HG03097 (cell line): Measurements from ENCODE around the gene FABP1.

Experiments used
- ATAC-seq: cut with Tn5 transposase; IDR thresholded peaks from one replicate; pipeline ENCODE4 v1.9.1; 2021; ENCODE audit not compliant: unreplicated experiment, low FRiP score

The FABP1 gene

DNA sequence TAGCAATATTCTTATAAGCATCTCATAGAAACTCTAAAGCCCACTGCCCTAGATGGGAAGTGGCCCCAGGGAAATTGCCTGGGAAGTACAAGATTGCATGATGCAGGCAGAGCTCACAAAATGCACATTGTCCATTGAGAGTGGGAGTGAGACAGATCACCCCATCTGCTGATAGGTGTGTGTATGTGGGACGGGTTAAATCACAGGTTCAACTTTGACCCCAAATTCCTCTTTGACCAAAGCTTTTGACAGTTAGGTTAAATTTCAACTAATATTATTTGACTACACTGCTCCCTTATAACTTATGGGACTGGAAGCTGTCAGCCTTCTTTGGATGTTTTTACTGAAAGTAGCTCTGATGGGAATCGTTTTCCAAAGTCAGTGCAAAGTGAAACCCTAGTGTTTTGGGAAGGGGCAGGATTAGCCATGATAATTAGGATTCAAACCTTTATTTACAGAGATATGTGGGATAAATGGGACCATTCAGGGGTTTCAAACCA, 11.4 kb upstream of the FABP1 start:
- no peak for ATAC-seq

DNA sequence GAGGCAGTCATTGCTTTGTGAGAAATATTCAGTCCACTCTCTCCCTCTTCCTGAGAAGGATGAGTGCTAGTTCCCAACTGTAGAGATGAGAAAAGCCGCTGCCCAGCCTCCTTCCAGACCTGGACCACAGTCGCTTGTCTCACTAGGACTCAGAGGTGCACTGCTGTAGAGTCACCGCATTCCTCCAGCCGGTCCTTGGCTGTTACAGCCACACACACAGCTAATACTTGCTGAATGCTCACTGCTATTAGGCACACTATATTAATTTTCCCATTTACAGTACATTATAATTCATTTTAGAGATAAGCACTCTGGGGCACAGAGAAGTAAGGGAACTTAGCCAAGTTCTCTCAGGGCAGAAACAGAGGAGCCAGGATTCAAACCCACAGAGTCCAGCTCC, 10.0 kb upstream of the FABP1 start:
- ATAC-seq: no peak

GRCh38 chr2:88136817-88137216, 9.0 kb upstream of the FABP1 start:
- ATAC-seq: no peak

GRCh38 chr2:88133875-88134274, 6.0 kb upstream of the FABP1 start:
- ATAC-seq: no peak

DNA sequence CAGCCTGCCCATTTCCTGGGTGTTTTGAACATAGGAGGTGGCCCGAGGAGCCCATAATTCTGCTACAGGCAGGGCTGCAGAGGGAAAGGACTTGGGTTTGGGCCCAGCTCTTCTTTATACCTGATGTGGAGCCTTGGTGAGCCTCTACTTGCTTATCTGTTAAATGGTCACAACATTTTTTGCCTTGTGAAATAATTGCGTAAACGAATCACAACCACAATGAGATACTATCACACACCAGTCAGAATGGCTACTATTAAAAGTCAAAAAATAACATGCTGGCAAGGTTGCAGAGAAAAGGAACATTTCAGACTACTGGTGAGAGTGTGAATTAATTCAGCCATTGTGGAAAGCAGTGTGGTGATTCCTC, 4.1 kb upstream of the FABP1 start:
- ATAC-seq: no peak

DNA sequence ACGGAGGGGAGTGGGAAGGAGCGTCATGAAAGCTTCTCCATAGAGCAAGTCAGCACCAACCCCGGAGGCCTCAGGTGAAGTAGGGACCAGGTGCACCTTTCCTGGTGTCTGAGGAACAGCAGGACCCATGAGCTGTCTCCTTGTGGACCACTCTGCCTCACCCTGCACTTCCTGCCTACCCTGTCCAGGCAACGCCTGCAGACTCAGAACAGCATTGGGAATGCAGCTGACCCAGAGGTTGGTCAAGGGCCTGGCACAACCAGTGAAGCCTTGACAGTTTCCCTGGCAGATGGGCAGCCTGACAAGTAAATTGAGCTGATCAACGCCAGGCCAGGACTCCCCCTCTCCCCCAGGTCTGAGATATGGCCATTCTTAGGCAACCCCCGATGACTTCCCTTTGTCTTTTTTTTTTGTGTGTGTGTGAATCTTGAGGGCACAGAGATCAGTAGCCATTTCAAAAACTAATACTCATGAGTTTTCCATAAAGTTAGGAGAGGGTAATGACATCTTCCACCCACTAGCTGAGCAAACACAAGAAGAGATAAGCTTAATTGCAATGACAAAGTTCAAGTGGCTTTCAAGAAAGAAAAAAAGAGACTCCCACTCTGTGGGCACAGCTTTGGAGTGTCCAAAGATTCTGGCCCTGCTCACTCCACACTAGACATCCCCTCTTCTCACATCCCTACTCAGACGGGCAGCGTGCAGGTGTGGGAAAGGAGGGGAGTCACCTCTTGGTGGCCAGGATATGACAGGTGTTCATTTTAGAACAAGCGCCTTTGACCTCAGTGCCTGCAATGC, 3.5 kb upstream of the FABP1 start:
- ATAC-seq: no peak

- ATAC-seq: no peak
Measured at GRCh38 chr2:88129313-88129959, 1.6 kb upstream of the FABP1 start.

GRCh38 chr2:88128654-88129312, 921 bp upstream of the FABP1 start:
- no peak for ATAC-seq

DNA sequence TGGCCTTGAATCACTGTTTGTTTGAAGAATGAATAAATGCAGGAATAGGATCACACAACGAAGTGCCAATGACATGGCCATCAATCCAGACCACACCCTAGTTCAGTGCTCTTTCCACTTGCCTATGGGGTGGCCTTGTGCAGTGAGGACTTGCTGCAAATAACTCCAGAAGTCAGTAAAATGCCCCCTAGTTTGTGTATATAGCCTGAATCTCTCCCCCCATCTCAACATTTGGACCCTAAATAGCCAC, 299 bp downstream of the FABP1 start:
- ATAC-seq: no peak

- ATAC-seq: no peak
Measured at GRCh38 chr2:88126772-88127637, 857 bp downstream of the FABP1 start.

DNA sequence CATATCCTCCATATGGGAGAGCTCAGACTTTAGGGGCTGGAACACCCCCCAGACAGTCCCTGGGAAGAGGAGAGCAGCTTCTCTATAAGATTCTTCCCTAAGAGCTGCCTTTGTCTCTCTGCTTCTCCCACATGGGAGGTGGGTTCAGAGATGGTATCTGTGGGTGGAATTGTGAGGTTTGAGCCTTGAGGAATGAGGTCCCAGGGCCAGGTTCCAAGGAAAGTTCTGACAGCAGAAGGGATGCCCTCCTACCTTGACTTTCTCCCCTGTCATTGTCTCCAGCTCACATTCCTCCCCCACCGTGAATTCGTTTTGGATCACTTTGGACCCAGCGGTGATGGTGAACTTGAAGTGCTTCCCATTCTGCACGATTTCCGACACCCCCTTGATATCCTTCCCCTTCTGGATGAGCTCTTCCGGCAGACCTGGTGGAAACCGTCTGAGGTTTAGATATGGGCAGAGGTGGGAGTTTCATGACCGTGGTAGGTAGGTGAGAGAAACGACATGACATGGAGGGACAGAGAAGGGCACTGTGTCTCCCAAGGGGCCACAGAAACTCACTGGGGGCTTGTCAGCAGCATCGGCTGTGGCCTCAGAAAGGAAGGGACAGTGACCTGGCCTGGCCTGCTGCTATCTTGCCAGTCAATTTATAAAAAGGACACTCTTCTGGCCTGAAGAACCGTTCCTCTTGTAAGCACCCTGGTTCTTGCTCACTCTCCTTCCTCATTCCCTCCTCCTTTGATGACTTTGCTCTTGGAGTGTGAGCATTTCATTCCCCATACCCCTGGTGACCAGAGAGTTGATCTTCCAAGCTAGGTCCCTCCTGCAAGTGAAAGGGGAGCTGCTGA, 1.7 kb downstream of the FABP1 start:
- no peak for ATAC-seq

- no peak for ATAC-seq
Measured at GRCh38 chr2:88125344-88125923, 2.4 kb downstream of the FABP1 start.

DNA sequence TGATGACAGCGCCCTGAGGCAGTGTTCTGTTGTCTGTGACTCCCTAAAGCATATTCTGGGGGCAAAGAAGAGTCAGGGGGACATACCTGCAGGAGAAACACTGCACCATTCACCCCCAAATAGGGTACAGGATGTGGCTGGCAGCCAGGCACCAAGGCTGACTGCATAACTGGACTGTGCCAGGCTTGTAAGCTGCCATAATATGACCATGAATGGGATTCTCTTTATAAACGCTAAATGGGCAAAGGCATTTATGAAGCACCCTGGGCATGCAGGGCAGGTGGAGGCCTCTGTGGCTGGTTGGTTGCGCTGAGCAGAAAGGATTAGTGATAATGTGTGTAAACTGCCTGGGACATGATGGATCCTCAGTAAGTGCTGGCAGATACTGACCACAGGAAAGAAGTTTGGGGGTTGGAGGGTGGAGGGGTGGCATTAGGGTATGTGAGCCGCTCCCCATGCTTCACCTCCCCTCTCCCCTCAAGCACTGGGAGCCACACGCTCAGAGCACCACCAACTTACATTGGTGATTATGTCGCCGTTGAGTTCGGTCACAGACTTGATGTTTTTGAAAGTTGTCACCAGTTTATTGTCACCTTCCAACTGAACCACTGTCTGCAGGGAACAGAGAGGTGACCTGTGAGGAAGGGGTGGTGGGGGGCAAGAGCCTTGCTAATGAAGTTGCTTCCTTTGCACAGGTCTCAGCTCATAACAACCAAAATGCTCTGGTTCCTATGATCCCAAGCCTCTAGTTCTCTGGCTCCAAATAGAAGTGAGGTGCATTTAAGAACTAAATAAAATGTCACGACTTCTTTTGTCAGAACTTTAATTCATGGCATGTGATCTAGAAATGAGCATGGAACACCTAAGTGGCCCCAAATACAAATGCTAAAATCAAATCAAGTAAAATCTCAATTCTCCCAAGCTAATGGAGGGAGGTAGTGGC, 3.6 kb downstream of the FABP1 start:
- ATAC-seq: no peak

GRCh38 chr2:88123164-88123974, 4.5 kb downstream of the FABP1 start:
- no peak for ATAC-seq

DNA sequence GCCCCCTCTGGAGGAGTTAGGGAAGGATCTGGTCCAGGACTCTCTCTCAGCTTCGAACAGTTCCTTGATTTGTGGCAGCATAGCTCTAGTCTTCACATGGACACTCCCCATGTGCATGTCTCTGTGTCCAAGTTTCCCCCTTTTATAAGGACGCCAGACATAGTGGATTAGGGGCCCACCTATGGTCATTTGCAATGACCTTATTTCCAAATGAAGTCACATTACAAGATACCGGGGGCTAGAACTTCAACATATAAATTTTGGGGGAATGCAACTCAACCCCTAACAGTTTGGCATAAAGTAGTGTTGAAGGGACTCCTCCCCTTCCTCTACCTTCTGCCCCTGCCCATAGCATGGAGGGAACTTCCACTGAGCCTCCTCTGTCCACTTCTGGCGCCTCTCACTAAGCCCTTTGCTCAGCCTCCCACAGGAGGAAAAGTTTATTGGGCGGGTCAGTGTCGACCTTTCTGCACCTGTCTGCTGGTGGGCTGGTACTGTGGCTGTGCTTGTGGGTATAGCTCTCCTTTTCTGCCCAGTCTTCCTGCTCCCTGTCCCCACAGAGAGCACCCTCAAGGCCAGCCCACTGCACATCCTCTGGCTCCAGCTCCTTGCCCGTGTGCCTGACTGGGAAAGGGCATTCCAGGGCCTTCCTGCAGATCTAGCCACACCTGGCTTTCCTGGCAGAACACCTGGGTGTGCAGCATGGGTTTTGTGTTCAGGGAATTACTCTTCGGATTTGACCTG, 5.5 kb downstream of the FABP1 start:
- ATAC-seq: no peak

DNA sequence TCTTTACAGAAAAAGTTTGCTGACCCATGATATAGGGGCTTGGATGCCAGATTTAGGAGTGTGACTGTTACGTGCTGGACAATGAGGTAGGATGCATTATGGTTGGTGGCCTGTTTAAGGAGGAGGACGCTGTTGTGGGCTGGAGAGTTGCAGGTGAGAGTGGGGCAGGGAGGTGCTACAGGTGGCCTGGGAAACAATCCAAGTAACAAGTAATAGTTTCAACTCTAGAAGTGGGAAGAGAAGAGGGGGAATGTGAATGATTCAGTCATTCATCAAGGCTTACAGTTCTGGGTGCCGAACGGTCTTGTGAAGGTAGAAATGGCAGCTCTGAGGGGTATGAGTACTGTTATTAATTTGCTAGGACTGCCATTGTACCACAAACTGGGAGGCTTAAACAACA, 6.2 kb downstream of the FABP1 start:
- no peak for ATAC-seq

GRCh38 chr2:88117973-88118372, 9.9 kb downstream of the FABP1 start:
- ATAC-seq: no peak
